ENCODE measurements around the gene THUMPD3. TPM values are rescaled to one million over a fixed set of nuclear protein-coding genes. Genes with fewer than 3 reads are reported as not detected.

Gene THUMPD3
- total and polyA plus RNA-seq, 2 of the 13 experiments (the other 11 are each of a cell fraction or from before 2014, with no cell fraction given): 31.2 to 44.1 TPM

DNA sequence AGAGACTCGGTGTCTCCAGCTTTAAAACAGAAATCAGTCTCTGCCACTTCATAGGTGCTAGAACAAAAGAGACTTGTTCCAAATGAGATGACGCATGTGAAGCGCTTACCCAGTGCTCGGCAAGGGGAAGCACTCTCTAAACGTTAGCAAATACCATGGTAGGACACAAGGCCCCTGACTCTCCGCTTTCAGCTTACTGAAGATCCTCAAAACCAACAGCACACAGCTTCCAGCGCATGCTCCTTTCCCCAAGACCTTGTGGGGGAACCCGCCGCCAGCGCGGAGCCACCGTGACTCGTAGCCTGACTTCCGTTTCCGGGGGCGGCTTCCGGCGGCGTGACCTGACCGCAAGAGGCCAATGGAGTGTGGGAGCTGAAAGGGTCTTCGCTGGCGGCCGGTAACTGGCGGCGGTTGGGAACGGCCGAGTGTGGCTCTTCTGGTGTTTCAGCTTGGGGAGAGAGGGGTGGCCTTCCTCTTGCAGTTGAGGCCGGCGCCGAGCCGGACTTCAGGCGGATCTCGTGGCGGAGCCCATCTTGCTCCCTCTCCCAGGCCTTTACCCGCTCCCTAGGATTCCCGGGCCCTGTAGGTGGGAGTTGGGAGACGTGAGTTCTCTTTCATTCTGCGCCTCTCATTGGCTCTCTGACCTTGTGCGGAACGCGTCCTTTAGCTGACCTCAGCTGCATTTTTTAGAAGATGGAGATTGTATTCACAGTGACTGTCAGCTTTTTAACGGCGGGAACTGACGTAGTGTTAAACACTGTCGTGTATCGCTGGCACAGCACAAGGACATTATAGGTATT, at the start of gene THUMPD3 (continued):
- TF ChIP-seq ZFP41 (CRISPR knock-in tag; IDR thresholded peaks at IDR 0.05; ENCODE audit: borderline replicate concordance) (peak; percentile 88; the same call in 1 of the 2 replicates), ZMYM2 (CRISPR knock-in tag; IDR thresholded peaks at IDR 0.05) (peak; percentile 62; the same call in 1 of the 2 replicates), NRL (CRISPR knock-in tag; IDR thresholded peaks at IDR 0.05; ENCODE audit: borderline replicate concordance) (peak; percentile 90), GABPB1 (CRISPR knock-in tag; IDR thresholded peaks at IDR 0.05) (peak; percentile 100), KLF12 (CRISPR knock-in tag; IDR thresholded peaks at IDR 0.05; ENCODE audit: borderline replicate concordance) (no peak; the same call in 1 of the 2 replicates), U2AF2 (IDR thresholded peaks at IDR 0.05; ENCODE audit: low read depth, low read length) (no peak), REPIN1 (CRISPR knock-in tag; IDR thresholded peaks at IDR 0.05; ENCODE audit: borderline replicate concordance, low read depth) (peak; percentile 93; the same call in 1 of the 2 replicates), ELF4 (CRISPR knock-in tag; IDR thresholded peaks at IDR 0.05; ENCODE audit: borderline replicate concordance) (no peak), NFRKB (IDR thresholded peaks at IDR 0.05) (peak; percentile 28; the same call in 1 of the 2 replicates), HMGXB3 (CRISPR knock-in tag; IDR thresholded peaks at IDR 0.05; ENCODE audit: borderline replicate concordance) (peak; percentile 80; the same call in 1 of the 2 replicates), RAD21 (CRISPR knock-in tag; IDR thresholded peaks at IDR 0.05) (peak; percentile 45), FOXJ3 (CRISPR knock-in tag; IDR thresholded peaks at IDR 0.05; ENCODE audit: borderline replicate concordance) (no peak)
- TF ChIP-seq, protein P1, sequence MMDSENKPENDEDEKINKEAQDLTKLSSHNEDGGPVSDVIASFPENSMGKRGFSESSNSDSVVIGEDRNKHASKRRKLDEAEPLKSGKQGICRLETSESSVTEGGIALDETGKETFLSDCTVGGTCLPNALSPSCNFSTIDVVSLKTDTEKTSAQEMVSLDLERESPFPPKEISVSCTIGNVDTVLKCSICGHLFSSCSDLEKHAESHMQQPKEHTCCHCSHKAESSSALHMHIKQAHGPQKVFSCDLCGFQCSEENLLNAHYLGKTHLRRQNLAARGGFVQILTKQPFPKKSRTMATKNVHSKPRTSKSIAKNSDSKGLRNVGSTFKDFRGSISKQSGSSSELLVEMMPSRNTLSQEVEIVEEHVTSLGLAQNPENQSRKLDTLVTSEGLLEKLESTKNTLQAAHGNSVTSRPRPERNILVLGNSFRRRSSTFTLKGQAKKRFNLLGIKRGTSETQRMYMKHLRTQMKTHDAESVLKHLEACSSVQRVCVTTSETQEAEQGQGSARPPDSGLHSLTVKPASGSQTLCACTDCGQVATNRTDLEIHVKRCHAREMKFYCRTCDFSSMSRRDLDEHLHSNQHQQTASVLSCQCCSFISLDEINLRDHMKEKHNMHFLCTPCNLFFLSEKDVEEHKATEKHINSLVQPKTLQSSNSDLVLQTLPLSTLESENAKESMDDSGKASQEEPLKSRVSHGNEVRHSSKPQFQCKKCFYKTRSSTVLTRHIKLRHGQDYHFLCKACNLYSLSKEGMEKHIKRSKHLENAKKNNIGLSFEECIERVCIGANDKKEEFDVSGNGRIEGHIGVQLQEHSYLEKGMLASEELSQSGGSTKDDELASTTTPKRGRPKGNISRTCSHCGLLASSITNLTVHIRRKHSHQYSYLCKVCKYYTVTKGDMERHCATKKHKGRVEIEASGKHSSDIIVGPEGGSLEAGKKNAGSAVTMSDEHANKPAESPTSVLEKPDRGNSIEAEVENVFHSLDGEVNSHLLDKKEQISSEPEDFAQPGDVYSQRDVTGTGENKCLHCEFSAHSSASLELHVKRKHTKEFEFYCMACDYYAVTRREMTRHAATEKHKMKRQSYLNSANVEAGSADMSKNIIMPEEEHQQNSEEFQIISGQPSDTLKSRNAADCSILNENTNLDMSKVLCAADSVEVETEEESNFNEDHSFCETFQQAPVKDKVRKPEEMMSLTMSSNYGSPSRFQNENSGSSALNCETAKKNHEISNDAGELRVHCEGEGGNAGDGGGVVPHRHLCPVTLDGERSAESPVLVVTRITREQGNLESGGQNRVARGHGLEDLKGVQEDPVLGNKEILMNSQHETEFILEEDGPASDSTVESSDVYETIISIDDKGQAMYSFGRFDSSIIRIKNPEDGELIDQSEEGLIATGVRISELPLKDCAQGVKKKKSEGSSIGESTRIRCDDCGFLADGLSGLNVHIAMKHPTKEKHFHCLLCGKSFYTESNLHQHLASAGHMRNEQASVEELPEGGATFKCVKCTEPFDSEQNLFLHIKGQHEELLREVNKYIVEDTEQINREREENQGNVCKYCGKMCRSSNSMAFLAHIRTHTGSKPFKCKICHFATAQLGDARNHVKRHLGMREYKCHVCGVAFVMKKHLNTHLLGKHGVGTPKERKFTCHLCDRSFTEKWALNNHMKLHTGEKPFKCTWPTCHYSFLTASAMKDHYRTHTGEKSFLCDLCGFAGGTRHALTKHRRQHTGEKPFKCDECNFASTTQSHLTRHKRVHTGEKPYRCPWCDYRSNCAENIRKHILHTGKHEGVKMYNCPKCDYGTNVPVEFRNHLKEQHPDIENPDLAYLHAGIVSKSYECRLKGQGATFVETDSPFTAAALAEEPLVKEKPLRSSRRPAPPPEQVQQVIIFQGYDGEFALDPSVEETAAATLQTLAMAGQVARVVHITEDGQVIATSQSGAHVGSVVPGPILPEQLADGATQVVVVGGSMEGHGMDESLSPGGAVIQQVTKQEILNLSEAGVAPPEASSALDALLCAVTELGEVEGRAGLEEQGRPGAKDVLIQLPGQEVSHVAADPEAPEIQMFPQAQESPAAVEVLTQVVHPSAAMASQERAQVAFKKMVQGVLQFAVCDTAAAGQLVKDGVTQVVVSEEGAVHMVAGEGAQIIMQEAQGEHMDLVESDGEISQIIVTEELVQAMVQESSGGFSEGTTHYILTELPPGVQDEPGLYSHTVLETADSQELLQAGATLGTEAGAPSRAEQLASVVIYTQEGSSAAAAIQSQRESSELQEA (CRISPR knock-in tag; IDR thresholded peaks at IDR 0.05; ENCODE audit: not compliant biosample characterization): peak; percentile 65
- TF ChIP-seq, protein P2, sequence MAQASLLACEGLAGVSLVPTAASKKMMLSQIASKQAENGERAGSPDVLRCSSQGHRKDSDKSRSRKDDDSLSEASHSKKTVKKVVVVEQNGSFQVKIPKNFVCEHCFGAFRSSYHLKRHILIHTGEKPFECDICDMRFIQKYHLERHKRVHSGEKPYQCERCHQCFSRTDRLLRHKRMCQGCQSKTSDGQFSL (CRISPR knock-in tag; IDR thresholded peaks at IDR 0.05): no peak
- TF ChIP-seq, protein P3, sequence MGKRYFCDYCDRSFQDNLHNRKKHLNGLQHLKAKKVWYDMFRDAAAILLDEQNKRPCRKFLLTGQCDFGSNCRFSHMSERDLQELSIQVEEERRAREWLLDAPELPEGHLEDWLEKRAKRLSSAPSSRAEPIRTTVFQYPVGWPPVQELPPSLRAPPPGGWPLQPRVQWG (CRISPR knock-in tag; IDR thresholded peaks at IDR 0.05; ENCODE audit: borderline replicate concordance, low read depth): no peak

Measured in HepG2 (cell line).